Activated T-cell treated with anti-CD3 and anti-CD28 coated beads for 1 hour (primary cell): Measurements from ENCODE around the gene BMP2K.

ENCODE experiments used
- DNase-seq: peaks from one replicate; pipeline ENCODE4 v3.0.0-alpha.2; 2020; ENCODE audit warnings: low read depth

Gene BMP2K

DNA sequence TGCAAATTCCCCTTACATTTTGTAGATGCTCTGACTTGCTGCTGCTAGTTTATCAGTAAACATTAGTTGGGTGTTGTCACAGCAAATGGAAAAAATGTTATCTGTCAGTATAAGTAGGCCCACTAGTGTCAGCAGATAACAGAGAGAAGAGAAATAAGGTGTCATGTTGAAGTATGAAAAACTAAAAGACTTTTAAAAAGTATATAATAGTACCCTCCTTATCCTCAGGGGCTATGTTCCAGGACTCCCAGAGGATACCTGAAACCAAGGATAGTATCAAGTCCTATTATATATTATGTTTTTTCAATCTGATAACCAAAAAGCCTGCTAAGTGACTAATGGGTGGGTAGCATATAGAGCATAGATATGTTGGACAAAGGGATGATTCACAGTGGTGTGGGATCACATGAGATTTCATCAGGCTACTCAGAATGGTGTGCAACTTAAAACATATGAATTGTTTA, 11.6 kb upstream of the BMP2K start:
- no peak for DNase-seq

DNA sequence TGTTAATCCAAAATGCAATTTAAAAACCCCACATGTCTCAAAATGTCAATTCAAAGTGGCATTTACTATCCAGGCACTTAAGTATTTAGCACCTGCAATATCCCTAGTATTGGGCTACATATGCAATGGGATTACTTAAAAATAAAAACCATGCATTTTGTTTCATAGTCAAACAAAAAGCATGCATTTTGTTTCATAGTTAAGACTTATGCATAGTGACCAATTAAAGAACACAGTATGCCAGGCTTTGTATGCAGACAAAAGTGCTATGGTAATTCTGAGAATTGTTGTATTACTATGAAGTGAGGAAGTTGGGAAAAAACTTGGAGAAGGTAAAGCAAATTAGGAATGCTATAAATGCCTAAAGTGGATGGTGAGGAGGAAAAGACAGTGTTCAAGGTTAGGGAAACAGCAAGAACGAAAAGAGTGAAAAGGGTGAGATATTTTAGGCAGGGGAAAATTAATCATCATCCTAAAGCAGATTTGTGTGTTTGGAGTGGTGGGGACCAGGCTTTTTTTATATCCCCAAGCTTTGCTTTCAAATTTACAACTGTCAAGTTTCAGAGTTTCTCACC, 10.6 kb upstream of the BMP2K start:
- no peak for DNase-seq

DNA sequence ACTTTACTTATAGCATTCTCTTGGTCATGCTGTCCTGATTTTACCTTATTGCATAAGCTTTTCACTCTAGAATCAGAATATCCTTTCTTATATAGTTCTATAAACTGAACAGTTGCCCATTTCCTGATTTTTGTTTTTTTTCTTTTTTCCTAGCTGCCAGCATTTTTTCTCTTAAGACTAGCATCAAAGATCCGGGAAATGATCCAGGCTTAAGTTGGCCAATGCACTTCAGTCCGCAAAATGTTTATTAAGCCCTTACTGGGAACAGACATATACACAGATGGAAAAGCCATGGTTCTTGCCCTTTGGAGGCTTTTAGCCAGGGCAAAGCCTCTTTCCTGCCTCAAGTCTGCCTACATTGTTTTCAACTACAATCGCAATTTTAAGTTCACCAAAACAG, 10.1 kb upstream of the BMP2K start:
- DNase-seq: no peak

DNA sequence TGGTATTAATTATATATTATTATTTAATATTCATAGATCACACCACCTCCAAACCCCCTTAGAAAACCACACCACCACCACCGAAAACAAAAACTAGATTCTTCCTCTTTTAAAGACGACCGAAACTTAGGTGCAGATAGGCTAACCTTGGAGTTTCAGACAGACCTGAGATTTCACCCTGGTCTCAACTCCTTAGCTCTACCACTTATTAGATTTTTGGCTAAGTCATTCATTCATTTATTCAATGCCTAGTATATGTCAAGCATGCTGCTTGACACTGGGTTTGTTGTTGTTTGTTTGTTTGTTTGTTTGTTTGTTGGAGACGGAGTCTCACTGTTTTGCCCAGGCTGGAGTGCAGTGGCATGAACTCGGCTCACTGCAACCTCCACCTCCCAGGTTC, 9.5 kb upstream of the BMP2K start:
- DNase-seq: no peak

DNA sequence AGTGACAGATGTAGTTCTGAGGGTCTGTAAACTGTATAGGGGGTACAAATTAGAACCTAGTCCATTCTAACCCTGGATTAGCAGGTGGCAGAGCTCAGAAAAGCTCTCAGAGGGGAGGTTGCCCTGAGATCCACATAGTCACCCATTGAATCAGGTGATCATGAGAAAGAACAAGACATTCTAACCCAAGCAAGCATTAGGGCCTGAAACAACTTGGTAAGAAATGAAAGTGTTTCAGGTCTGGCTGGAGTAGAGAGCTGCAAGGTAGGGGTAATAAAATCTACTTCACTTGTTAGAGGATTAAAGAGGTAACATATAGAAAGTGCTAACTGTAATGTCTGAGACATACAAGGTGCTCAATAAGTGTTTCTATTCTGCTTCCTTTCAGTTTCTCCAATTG, 8.8 kb upstream of the BMP2K start:
- DNase-seq: no peak

DNA sequence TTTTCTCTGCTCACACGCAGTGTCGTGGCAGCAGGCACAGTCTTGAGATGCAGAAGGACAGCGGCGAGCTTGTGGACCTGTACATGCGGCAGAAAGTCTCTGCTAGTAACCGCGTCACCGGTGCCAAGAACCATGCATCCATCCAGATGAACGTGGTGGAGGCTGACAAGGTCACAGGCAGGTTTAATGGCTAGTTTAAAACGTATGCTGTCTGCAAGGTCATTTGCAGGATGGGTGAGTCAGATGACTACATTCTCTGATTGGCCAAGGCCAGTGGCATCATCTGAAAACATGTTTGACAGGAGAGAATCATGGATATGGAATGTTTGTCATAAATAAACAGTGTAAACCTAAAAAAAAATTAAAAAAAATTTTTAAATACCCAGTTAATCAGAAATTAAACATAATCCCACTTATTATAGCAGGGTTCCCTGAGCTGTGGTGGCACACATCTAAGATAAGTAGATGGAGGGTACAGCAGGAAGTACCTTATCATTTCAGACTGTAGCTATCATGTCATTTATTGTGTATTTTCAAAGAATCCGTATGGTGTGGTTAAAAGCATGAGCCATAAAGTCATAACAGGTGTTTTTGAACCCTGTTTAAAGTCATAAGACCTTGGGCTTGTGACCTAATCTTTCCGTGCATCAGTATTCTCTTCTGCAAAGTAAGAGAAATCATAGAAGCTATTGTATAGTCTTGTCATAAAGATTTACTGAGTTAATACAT, 7.5 kb upstream of the BMP2K start:
- no peak for DNase-seq

DNA sequence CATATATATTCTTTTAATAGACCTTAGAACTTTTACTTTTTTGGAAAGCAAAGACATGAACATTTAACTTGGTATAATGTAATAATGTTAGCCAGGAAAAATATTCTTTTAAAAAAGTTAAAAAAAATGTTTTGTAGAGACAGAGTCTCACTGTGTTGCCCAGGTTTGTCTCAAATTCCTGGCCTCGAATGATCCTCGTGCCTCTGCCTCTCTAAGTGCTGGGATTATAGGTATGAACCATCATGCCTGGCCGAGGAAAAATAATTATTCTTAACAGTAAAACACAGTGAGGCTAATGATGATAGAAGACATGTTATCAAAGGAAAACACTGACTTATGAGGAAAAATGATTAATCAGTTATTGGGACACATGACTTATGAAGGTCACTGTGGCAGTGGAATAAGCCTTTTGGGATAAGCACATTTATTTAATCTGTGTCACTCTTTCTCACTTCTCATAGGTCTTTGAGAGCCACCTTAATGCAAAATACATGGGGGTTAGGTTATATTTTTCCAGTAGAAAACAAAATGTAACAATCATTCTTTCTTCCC, 6.0 kb upstream of the BMP2K start:
- DNase-seq: no peak

DNA sequence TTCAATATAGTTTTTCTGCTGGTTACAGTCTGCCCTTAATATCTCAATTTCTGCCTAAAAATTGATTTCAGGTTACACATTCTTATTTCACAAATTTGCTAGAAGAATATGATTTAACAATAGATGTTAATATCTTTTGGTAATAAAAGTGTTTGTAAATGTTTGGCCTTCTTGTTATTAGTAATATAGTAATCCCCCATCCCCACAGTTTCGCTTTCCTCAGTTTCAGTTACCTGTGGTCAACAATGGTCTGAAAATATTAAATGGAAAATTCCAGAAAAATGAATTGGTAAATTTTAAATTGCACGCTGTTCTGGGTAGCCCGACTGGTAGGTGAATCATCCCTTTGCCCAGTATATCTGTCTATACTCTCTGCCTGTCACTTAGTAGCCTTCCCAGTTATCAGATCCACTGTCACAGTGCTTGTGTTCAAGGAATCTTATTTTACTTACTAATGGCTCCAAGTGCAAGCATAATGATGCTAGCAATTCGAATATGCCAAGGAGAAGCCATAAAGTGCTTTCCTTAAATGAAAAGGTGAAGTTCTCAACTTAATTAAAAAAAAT, 3.5 kb upstream of the BMP2K start:
- no peak for DNase-seq

DNA sequence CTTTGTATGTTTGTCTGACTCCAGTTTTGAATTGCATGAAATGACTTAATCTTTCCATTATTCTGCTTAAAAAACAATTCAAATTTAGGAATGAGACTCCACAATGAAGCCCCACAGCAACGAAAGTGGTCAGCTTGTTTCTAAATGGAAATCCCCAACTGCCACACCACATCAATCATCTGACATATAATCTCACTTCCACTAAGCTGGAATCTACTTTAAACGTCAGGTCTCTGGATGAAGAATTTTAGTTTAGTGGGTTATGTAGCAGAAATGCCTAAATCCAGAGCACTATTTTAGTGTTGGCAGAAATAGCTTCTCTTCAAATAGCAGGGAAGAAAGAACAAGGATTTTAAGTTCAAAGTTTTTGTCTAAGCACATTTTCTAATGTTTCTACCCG, 1.7 kb upstream of the BMP2K start:
- no peak for DNase-seq

DNA sequence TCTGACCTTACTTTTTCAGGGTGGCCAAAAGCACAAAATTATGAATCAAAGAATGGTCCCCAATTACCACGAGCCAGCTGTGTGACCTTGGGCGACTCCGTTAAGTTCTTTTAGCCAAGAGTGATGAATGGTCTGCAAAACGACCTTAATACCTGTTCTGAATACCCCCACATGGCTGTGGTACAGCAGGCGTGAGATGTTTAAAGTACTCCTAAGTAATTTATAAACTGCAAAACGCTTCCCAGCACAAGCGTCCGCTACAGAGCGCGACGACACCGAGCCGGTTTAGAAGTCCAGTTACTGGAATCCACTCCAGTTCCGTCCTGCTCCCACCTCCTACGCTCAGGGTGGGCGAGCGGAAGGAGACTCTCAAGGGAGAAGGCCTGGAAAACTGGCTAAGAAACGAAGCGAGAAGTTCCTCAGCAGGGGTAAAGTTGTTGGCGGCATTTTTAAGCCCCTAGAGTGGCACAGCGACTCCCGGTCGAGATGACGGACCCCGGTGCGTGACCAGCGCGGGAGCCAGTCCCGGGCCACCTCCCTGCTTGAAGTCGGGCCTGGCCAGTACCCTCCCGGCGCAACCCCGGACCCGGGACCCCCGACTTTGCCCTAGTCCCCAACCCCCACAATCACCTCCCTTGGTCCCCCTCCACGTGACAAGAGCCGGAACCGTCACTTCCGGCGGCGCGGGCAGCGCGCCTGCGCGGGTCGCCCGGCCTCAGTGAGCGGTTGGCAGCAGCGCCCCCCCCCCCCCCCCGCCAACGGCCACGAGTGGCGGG, 659 bp upstream of the BMP2K start:
- DNase-seq: peak; percentile 77

DNA sequence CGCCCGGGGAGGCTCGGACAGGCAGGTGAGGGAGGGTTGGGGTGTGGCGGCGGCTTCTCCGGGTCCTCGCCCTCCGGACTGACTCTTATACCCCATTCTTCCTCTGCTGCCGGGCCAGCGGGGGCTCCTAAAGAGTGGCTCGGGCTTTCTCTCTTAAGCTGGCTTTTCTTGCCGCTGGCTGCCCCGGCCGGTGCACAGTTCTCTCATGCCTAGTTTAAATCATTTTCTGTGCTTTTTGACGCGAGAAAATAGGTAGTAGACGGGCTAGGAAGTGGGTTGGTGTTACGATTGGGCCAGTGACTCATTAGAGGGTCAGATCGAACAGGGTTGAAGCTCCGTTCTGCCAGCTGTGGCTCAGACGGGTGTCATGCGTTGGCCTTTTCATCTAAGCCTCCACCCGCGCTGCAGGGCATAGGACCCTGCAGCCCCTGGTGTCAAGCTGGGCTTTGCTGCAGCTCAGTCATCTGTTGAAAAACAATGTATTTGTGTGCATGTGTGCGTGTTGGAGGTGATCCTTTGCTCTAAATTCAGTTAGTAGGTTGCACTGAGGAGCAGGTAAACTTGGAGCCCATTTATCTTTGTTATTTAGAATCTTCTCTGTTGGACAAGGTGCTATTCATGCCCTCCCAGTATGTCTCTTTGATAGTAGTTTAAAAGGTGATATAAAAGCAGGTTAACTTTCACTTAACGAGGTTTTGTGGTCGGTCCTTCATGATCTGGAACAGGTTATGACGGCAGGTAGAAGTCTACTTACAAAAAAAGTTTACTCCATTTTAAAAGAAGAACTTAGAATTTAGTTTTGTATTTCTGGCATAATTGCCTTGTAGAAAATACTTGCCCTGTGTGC, 802 bp downstream of the BMP2K start:
- peak; percentile 30 for DNase-seq

DNA sequence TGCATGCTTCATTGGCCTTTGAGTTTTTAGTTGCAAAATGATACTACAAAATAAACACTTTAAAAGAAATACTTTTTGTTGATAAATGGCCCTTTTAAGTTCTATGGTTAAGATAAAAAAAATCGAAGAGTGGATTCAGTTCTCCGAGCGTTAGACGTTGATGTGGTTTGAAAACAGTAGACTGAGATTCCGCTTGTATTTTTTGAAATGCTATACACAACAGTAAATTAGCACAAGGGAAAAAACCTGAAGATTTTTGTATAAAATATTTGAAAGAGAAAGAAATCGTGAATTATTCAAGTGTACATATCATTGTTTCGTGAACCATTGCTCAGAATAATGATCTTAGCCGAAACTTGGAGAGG, 1.4 kb downstream of the BMP2K start:
- no peak for DNase-seq

DNA sequence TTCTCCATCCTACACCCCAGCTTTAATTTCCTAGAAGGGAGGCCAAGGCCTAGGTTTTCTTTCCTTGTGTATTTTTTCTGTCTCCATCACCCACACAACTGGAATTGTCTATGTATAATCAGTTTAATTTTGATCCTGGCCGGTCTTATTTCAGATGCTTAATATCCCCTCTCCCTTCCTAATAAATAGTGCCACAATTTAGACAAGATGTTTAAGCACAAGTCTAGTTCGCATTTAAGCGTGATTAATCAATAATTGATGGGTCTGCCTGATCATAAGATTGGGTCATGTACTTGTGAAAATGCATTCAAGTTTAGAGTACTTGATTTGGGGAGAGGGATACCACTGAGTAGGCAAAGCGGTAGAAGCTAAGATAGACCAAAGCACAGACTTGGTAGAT, 2.4 kb downstream of the BMP2K start:
- no peak for DNase-seq

DNA sequence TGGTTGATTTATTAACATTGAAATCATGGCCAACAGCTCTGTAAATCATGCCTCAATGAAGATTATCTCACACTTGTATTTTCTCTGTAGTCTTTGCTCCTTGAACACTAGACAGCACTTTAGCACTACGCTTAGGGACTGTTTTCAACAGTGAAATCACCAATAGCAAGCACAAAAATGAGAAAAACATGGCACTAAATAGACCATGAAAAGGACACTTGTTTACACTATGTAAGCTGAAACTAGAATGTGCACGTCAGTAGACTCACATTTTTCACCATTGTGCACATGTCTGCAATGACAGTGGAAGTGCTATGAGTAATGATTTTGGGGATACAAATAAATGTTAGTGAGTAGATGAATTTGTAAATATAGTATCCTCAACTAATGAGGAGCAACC, 3.1 kb downstream of the BMP2K start:
- no peak for DNase-seq

DNA sequence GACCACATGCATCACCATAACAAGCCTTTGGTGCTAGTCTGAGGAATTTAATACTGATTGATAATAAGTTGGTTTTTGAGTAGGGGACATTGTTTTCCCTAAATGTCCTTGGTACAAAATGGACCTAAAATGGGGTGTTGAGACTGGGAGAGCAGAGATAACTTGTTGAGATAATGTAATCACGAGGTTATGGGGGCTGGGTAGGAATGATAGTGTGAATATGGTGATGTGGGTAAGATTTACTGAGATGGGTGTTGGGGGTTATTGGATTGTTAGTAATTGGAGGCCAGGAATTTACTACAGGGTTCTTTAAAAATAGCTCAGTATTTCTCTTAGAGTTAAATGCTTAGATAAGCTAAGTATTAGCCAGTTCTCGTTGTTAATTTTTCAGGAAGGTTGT, 3.9 kb downstream of the BMP2K start:
- DNase-seq: no peak

DNA sequence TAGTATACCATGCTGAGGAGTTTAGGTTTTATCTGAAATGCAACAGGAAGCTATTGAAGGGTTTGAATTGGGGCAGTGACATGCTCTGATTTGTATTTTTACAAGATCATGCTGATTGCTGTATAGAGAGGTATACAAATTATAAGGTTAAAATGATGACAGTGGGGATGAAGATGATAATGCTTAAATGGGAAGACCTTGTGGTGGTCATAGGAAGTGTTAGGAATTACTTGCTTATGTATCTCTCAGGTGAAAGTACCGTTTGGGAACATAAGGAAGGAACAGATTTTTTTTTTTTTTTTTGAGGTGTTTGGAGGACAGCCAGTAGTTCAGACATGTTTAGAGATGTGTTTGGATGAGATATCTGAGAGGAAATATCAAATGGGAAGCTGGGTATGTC, 5.0 kb downstream of the BMP2K start:
- DNase-seq: no peak

DNA sequence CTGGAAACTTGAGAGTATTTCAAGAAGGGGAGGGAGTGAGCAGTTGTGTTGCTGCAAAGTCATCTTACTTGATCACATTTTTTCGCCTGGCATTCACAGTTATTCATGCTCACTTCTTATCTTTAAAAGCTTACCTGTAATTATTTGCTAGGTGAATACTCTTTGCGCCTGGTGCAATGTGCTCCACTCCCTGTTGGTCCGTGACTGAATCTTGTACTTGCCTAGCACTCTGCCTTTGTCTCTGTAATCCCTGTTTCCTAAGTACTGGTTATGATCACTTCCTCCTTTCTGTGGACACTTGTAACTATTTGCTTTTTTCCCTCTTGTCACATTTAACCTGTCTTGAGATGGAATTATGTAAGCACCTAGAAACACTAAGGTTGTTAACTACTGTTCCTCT, 5.8 kb downstream of the BMP2K start:
- DNase-seq: no peak

DNA sequence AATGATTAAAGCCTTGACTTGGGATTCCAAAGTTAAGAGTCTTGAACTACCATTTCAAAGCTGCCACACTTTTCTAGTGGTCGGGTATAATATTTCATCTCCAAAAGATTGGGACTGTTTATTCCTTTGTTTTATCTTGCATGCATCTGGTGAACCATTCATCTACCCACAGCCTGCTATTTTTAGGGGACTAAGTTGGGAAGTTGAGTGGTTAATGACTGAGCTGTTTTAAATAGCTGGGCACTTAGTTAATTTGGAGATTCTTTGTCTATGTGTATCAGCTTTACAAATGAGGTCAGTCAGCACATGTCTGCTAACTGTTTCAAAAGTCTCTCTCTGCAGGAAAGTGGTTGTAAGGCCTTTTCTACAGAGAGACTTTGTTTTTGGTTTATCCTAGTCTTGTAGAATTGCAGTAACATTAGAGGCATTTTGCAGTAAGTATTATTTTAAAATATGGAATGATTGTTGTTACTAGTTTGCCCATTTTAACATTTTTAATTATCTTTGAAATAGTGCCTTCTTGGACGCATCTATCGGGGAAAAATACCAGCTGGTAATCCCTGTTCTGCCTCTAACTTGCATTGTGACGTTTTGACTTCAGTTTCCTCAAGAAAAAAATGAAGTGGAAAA, 8.2 kb downstream of the BMP2K start:
- no peak for DNase-seq

DNA sequence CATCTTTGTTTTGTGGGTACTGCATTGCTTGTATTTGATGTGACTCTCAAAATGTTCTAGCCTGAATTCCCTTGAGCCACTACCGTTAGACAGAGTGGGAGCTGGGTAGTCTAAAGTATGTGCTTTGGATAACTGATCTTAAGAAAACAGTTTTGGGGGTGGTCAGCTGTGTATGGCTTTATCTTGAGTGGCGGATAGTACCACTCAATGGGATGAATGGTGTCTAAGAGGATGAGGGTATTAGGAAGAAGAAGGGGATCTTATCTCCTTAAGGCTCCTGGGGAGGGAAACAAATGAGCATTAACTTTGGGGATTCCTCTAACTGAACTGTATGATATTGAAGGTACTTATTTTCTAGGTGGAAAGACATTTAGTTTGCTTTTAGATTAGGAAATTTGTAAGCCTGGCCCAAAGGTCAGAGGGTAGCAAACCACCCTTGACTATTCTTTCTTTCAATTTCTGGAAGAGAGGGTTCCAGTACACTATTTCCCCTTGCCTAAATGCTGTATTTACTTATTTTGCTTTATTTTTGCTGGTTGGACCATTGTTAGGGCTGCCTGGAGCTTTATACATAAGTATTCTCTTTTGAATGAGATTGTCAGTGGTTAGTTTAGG, 11.3 kb downstream of the BMP2K start:
- DNase-seq: no peak

DNA sequence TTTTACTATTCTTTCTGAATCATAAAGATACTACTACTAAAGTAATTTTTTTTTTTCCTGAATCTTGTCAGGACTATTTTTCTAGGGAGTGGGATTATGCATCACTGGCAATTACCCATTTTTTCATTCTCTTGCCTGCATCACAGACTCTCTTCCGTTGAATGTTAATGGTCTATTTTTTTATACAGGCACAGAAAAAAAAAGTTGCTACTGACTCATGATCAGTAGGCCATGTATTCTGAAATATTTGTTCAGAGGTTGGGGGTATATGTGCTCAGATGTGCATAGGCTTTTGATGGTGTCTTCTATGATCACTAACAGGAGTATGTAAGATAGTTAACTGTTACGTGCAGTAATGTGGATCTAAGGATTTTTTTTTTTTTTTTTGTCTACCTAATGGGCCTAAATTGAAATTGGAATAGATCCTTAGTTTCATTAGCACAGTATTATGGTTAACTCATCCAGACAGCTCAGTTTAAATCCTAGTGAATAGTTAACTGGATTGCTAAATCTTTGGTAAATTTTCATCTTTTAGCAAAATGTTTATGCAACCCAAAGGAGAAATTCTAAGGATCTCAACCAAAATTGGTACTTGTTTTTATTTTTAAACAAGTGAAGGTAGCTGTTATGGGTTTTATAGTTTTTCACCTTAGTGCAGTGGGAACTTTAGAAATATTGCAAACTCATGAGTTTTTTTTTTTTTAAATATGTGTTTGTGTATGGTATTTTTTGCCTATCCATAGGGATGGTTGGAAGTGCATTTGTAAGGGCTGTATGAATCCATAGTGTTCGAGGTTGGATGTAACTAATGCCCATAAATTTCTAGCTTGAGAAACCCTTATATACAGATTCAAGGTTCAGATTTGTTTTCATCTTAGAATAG, 12.1 kb downstream of the BMP2K start:
- no peak for DNase-seq
